SHP77 (cell line): ENCODE measurements around the gene GPC1.
"Not testable (repeated sequence)": the region's sequence is repeated elsewhere in the genome, so short reads cannot be mapped to it uniquely, and the experiment has no call there.

Source experiments
- DNase-seq, 2 experiments: peaks; one replicate each; lab custom pipeline; 2025; lab: John Stamatoyannopoulos, UW

GPC1 gene, protein sequence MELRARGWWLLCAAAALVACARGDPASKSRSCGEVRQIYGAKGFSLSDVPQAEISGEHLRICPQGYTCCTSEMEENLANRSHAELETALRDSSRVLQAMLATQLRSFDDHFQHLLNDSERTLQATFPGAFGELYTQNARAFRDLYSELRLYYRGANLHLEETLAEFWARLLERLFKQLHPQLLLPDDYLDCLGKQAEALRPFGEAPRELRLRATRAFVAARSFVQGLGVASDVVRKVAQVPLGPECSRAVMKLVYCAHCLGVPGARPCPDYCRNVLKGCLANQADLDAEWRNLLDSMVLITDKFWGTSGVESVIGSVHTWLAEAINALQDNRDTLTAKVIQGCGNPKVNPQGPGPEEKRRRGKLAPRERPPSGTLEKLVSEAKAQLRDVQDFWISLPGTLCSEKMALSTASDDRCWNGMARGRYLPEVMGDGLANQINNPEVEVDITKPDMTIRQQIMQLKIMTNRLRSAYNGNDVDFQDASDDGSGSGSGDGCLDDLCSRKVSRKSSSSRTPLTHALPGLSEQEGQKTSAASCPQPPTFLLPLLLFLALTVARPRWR

GRCh38 chr2:240435457-240435947 is at the start of gene GPC1:
Gene GPC1 (plus strand): TSS chr2:240435663. CDS start chr2:240435919, 256 bp downstream.
- DNase-seq: peak in 1 of 2 experiments; percentile 71

GRCh38 chr2:240386326-240386725 is 49.1 kb upstream of the GPC1 start:
- no peak for DNase-seq

- DNase-seq: not testable (repeated sequence)
Observed at GRCh38 chr2:240386743-240387142, 48.7 kb upstream of the GPC1 start.

GRCh38 chr2:240387325-240387668 is 48.2 kb upstream of the GPC1 start:
- DNase-seq: no peak

GRCh38 chr2:240387669-240388358 is 47.6 kb upstream of the GPC1 start:
- DNase-seq: peak; percentile 71 to 76

GRCh38 chr2:240388471-240389301 is 46.8 kb upstream of the GPC1 start:
- no peak for DNase-seq

GRCh38 chr2:240389302-240389805 is 46.1 kb upstream of the GPC1 start:
- no peak for DNase-seq

DNA sequence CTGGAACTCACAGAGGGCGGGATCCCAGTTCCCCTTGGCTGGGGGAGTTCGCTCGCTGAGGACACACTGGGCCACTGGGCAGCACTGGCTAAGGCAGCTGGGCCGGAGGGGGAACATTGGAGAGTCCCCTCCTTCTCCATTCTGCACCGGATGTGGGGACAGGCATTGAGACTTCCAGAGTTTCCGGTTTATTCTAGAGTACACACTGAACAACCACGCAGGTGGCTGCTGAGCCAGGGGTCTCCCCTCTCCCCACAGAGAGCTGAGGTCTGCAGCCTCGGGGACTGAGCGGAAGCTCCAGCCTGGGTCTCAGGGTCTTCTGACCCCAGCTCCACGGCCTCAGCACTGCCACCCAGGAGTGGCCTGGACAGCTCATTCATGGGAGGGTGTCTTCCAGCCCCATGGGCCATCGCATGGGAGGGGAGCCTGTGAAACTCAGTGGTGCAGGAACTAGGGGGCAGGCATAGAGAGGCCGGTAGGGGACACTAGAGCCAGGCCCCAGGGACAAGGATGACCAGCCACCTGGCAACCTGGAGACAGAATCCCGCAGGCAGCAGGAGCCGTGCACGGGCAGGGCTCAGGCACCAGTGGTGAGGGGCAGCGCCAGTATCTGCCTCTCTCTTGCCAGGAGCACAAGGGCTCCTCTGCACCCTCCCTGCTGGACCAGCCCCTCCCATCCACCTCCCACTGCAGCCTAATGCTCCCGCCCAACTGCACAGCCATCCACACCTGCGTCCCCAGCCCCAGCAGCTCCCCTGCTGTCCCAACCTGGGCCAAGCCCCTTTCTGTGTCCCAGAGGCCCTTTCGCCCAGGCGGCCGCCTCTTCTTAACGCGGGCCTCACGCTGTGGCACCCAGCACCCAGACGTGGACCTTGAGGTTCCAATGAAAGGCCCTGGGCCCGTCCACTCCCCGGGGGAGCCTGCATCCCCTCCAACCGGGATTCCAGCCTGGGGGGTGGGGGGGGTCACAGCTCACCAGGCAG is 45.1 kb upstream of the GPC1 start:
- DNase-seq: no peak

DNA sequence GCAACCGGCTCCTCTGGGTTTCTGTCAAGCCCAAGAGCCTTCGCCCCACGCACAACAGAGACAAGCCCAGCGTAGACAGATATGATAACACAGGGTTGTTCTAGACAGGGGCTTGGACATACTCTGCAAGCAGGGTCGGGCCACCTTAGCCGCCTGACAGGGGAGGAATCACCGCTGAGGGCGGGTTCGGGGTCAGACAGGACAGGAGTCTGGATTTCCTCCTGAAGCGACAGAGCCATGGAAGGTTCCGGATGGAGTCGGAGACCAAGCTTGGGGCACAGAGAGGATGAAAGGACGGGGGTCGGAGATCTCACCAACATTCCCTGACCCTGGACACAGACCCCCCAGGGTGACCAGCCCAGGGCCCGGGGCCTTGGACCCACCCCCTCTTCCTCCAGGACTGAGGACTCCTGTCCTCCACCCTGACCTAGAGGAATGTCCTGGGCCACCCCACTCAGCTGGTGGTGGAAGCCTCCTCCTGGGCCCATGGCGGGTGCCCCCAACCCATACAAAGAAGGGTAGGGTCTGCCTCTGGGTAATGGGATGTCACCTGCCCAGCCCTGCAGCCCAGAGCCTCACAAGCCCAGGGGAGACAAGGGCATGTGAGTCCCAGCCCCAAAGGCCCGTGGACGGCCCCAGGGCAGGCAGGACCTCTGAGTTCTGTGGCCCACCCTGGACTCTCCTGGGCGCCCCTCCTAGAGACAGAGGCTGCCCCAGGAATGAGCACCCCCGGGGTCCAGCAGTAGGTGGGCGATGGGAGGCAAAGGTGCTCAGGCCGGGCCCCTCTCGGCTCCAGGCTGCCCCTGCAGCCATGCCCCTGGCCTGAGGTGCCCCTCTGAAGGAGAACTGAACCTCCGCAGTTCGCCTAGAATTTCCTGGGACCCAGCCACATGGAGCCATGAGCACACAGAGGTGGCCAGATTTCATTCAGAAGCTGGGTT is 44.1 kb upstream of the GPC1 start:
- no peak for DNase-seq

- DNase-seq: no peak
Observed at GRCh38 chr2:240392084-240392947, 43.1 kb upstream of the GPC1 start.

DNA sequence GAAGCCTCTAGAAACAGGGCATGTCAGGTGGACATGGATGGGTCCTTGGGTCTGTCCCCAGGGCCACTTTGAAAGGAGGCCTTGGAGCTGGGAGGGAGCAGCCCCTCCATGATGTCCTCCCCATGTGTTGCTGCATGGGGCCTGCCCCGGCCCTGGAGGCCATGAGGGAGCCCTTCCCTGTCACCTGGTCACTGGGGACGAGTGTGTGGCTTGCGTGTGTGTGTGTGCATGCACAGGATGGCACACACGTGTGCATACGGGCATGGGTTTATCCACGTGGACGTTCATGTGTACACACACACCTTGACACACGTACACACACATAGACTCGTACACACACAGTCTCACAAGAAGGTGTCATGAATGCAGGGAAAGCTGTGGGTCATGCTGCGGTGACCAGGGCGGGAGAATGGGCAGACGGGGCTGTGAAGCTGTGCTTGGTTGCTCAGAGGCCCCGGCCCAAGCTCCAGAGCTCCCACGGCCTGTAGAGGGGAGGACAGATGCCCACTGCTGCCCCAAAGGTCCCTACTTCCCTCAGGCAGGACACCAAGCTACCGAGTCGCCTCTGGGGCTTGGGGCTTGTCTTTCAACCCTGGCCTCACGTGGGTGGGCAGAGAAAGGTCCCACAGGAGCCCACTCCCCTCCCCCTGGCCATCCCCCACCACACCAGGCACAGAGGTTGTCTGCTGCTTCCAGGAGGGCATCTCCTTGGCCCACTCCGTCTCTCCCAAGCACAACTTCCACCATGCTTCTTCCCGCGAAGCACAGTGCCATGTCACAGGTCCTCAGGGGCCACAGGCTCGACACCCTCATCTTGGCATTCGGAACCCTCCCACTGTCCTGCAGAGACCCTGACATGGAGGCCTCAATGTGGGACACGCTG is 42.3 kb upstream of the GPC1 start:
- DNase-seq: no peak

DNA sequence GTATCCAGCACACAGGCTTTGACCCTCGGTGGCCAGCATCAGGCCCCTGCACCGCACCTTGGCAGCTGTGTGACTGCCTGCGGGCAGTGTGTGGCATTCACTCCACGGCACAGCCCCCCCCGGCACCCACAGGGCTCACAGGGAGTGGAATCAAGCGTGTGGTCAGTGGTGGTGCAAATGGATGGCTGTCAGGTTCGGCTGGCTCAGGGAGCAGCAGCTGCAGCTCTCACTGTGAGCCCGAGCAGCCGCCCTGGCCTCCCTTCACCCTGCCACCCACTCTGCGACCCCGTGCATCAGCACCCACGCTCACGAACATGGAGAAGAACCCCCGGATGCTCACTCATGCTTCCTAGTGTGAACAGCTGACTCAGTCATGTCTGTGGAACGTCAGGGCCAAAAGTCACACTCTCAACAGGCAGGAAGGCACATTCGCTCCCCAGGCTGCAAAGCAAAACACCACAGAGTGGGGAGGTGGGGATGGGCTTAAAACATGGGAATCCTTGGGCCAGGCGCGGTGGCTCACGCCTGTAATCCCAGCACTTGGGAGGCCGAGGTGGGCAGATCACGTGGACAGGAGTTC is 41.5 kb upstream of the GPC1 start:
- DNase-seq: no peak

DNA sequence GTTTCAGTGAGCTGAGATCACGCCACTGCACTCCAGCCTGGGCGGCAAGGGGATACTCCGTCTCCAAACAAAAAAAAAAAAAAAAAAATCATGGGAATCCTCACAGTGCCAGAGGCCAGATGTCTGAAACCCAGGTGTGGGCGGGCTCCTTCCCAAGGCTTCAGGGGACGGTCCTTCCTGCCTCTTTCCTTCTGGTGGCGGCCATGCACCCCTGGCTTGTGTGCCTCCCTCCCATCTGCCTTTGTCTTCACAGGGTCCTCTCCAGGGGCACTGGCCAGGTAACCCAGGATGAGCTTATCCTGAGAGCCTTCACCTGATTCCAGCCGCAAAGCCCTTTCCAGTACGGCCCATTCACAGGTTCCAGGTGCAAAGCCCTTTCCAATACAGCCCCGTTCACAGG is 40.9 kb upstream of the GPC1 start:
- DNase-seq: no peak

DNA sequence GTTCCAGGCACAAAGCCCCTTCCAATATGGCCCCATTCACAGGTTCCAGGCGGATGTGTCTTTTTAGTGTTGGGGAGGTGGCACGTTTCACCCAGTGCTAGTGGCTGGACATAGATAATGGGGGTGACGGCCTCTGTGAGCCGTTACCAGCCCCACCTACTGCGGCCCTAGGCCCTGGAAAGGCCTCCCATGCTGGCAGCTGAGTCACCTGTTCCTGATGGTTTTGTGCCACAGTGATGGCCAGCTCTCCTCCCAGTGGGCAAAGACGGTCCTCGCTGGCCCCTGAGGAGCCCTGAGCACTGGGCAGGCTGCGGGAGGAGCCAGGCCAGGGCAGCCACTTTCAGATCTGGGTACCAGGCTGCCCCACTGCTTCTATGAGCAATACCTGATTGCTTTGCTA is 40.0 kb upstream of the GPC1 start:
- no peak for DNase-seq

DNA sequence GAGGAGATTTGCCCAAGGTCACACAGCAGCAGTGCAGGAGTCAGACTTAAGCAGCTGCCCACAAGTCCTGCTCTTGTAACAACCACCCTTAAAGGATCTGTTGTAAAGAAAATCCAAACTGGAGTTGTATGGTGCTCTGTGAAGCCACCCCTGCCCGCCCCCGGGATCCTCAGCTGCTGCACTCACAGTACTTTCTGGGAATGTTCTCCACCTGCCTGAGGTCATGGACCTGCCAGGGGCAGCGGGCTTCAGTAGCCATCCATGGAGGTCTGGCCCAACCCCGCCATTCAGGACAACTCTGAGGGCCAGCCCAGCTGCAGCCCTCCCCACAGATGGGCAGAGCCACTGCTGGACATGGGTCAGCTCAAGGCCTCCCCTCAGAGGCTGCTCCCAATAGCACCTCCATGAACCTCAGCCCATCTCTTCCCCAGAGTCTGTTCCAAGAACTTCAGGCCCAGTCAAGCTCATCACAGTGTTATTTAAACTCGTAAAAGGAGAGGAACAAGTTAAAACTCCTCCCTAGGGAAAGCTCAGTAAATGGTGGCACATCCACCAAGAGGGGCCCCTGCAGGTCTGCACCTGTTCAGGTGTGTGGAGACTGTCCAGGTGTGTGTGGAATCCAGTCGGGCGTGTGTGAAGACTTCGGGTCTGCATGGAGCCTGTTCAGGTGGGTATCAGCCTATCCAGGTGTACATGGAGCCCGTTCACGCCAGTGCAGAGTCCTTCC is 39.4 kb upstream of the GPC1 start:
- no peak for DNase-seq
